BE2C (cell line): Measurements from ENCODE around the gene EEIG2.

Experiments
- DNase-seq: peaks from one replicate; pipeline ENCODE4 v3.0.0-alpha.2; 2020
- H3K27me3 ChIP-seq: fragments of 250-450 bp; sonication (Bioruptor Pico); 2 replicates; pipeline ENCODE4 v1.5.1; 2020; ENCODE audit warnings: mild to moderate bottlenecking
- H3K36me3 ChIP-seq: fragments of 250-450 bp; sonication (Bioruptor Pico); 2 replicates; pipeline ENCODE4 v1.5.1; 2020; ENCODE audit warnings: mild to moderate bottlenecking
- H3K4me1 ChIP-seq: fragments of 250-450 bp; sonication (Bioruptor Pico); 2 replicates; pipeline ENCODE4 v1.5.1; 2020
- H3K4me3 ChIP-seq: 2 replicates; pipeline ENCODE4 v1.5.1; 2011; ENCODE audit warnings: low read depth, low read length
- H3K9me3 ChIP-seq: fragments of 250-450 bp; sonication (Bioruptor Pico); 2 replicates; pipeline ENCODE4 v1.5.1; 2020
- CTCF ChIP-seq: IDR thresholded peaks from 2 replicates; pipeline ENCODE4 v1.5.1; 2012; ENCODE audit warnings: mild to moderate bottlenecking, low read depth, low read length

Gene EEIG2

DNA sequence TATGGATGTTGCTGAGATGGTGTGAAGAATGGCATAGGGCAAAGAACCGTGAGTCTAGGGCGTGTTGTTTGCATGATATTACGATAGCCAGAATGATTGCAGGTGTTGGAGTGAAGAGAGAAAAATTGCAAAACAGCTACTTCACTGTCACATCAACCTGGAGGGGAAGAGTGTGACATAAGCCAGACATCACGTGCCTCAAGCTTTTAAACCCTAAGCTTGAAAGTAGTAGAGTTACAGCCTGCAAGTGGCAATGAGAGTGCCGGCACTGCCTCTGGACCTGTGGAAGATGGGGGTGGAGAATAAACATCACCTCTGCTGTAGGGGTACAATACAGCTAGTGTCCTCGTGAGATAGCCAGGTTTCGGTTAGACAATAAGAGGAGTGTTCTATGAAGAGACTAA, 11.1 kb downstream of the EEIG2 start:
- no peak for DNase-seq

GRCh38 chr1:108572182-108572581, 12.3 kb downstream of the EEIG2 start:
- H3K4me3 ChIP-seq, result no peak overlapping the region
- DNase-seq, result no peak
- no peak for TF ChIP-seq CTCF
- no peaks in the 10 kb centered on the region for H3K9me3 ChIP-seq
- no peaks in the 10 kb centered on the region for H3K27me3 ChIP-seq
- H3K4me1 ChIP-seq, result no peaks in the 10 kb centered on the region
- no peaks in the 10 kb centered on the region for H3K36me3 ChIP-seq

More for the DNA sequence above, 11.1 kb downstream of the EEIG2 start:
- no peak for TF ChIP-seq CTCF
- no peaks in the 10 kb centered on the region for H3K27me3 ChIP-seq
- H3K4me1 ChIP-seq, result no peaks in the 10 kb centered on the region
- no peak overlapping the region for H3K4me3 ChIP-seq
- no peaks in the 10 kb centered on the region for H3K36me3 ChIP-seq
- H3K9me3 ChIP-seq, result no peaks in the 10 kb centered on the region

GRCh38 chr1:108573183-108573582, 13.3 kb downstream of the EEIG2 start:
- H3K36me3 ChIP-seq, result no peaks in the 10 kb centered on the region
- no peak overlapping the region for H3K4me3 ChIP-seq
- H3K27me3 ChIP-seq, result no peaks in the 10 kb centered on the region
- DNase-seq, result no peak
- H3K4me1 ChIP-seq, result no peaks in the 10 kb centered on the region
- no peaks in the 10 kb centered on the region for H3K9me3 ChIP-seq
- TF ChIP-seq CTCF, result no peak

DNA sequence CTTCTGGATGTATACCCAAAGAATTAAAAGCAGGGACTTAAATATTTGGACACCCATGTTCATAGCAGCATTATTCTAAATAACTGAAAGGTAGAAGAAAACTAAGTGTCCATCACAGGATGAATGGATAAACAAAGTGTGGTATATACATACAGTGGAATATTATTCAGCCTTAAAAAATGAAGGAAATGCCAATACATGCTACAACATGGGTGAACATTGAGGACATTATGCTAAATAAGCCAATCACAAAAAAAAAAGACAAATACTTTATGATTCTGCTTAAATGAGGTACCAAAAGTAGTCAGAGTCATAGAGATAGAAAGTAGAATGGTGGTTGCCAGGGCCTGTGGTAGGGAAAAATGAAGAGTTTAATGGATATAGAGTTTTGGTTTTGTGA, 14.1 kb downstream of the EEIG2 start:
- TF ChIP-seq CTCF, result no peak
- no peak for DNase-seq
- H3K36me3 ChIP-seq, result no peaks in the 10 kb centered on the region

GRCh38 chr1:108575375-108575774, 15.5 kb downstream of the EEIG2 start:
- Histone ChIP-seq H3K9me3 (no peaks in the 10 kb centered on the region), H3K4me3 (no peak overlapping the region), H3K36me3 (no peaks in the 10 kb centered on the region), H3K27me3 (no peaks in the 10 kb centered on the region), H3K4me1 (no peaks in the 10 kb centered on the region)
- DNase-seq, result no peak
- no peak for TF ChIP-seq CTCF

More for the DNA sequence above, 14.1 kb downstream of the EEIG2 start:
- H3K4me1 ChIP-seq, result no peaks in the 10 kb centered on the region
- no peak overlapping the region for H3K4me3 ChIP-seq
- H3K9me3 ChIP-seq, result no peaks in the 10 kb centered on the region
- H3K27me3 ChIP-seq, result no peaks in the 10 kb centered on the region

DNA sequence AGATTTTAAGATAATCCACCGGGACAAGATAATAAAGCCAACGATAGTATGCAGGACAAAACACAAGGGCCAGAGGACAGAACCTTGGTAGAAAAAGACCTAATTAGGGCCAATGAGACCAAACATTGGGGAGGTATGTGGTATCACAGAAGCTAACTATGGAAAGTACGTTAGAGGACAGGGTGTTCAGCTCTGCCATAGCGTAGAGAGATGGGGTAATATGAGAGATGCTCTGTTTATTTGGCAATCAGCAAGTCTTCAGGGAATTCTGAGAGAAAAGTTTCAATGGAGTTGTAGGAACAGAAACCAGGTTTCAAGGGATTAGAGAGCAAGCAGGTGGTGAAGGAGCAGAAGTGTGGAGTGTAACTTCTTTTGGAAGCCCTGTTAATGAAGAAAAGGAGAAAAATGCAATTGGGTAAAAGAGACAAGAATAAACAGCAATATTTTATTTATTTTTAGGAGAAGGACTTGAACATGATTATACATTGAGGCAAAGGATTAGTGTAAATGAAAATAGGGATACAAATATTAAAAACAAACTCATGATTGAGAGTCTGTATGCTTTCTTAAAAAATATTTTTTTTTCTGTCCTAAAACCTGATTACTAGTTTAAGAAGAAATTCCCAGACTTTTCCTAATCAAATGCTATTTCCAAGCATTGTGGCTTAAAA, 24.0 kb downstream of the EEIG2 start:
- no peaks in the 10 kb centered on the region for H3K4me1 ChIP-seq
- H3K36me3 ChIP-seq, result no peaks in the 10 kb centered on the region
- TF ChIP-seq CTCF, result no peak
- H3K4me3 ChIP-seq, result no peak overlapping the region
- peaks cover 6% of the 10 kb centered on the region for H3K27me3 ChIP-seq
- DNase-seq, result no peak
- no peaks in the 10 kb centered on the region for H3K9me3 ChIP-seq
